HG03442 (cell line): ENCODE measurements around the gene CFAP58.
"Not testable (repeated sequence)": the region's sequence is repeated elsewhere in the genome, so short reads cannot be mapped to it uniquely, and the experiment has no call there.

ENCODE experiments used
- ATAC-seq: cut with Tn5 transposase; IDR thresholded peaks from one replicate; pipeline ENCODE4 v1.9.1; 2021; ENCODE audit warnings: mild to moderate bottlenecking, moderate library complexity; ENCODE audit not compliant: unreplicated experiment

Gene CFAP58

DNA sequence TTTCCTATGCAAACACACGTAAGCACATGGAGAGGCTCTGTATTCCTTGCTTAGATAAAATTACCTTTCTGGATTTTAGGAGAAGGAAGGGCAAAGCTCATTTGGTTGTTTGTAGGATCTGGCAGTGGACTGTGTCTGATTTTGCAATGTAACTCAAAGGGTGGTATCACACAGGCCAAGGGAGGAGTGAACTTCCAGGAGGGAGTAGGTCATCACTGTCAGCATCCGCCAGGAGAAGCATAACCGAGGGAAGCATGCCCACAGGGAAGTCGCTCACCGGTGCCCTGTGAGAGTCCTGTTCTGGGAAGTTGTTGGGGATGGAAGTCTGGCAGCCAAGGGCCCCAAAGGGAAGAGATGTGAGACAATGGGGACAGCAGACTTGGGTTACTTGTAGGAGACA is 74.4 kb downstream of the CFAP58 start:
- no peak for ATAC-seq

- ATAC-seq = no peak
Observed at GRCh38 chr10:104429846-104430245, 76.2 kb downstream of the CFAP58 start.

DNA sequence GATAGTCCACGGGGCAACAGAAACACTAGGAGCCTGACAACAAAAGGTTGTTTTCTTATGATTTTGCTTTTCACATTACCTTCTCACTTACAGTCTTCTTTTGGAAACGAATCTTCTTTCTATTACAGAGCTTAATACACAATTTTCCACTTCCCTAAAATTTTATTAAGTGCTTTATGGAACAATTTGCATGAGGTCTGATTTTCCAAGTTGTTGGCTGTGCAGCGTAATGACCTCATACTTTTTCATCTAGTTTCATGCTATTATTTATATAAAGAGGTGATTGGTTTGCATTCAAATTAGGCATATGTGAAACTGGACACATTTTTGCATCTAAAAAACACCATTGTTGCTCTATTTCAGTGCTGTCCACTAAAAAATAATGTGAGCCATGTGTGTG is 76.7 kb downstream of the CFAP58 start:
- no peak for ATAC-seq

DNA sequence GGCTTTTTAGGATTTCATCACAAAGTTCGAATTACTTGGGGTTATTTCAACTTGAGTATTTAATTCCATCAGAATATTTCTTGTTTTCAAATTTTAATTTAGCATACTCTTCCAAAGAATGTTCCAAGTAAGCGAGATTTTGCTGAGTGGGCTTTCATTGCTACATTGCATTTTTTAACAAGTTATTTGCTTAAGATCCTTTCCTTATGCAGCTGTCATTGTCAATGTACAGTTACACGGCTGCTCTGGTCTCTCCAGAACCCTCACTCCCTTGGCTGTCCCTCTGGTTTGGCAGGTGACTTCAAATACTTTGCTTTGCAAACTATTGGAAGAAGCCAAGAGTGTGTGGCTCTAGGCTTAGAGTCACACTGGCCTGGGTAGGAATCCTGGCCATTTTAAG is 80.0 kb downstream of the CFAP58 start:
- no peak for ATAC-seq

DNA sequence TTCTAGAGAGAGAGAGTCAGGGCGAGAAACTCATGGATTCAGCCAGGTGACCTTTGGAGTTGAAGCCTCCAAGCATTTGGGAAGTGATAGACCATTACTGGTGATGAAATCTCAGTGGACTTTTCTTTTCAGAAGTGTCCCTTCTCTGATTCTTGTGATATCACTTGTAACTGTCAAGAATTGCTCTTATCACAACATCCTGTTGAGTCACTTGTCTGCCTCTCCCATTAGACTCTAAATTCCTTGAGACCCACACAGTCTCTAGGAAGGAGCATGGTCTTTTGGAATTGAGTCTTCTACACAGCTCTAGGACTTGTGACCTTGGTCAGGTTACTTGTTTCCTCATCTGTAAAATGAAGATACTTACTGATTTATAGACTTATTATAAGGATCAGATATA is 81.0 kb downstream of the CFAP58 start:
- ATAC-seq = no peak

- ATAC-seq = no peak
Observed at GRCh38 chr10:104435822-104436221, 82.2 kb downstream of the CFAP58 start.

GRCh38 chr10:104437226-104437625 is 83.6 kb downstream of the CFAP58 start:
- no peak for ATAC-seq

DNA sequence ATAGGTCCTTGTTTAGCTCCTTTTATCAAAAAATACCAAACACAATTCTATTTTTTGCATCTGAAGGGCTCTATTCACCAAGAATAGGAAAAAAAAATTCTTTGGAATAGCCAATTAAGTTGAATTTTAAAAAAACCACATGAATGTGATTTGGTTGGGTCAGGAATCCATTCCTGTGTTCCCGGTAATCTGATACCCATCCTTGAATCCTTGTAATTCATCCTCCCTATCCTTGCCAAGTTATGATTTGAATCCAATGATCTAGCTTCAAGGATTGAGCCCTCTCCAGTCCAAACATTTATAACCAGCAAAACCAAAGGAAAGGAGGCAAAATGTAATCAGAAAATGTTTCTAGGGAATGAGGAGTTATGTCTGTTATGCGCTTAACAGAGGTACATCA is 86.6 kb downstream of the CFAP58 start:
- ATAC-seq = no peak

GRCh38 chr10:104441329-104442000 is 87.8 kb downstream of the CFAP58 start:
- ATAC-seq = peak; percentile 71

DNA sequence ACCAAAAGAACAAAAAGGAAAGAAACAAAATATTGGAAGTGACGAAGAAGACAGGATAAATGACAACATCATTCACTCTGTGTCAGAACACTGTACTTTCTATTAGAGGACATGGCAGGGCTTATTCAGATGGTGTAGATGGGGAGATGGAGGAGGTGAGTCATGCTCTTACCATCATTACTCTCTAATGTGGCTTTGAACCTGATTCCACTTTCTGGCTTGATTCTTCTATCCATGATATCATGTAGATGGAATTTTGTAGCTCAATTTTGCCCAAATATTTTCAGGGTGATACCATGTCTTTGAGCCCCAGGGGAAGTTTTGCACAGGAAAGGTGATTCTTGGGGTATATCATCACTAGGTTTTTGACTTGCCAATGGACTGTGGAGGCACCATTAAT is 91.7 kb downstream of the CFAP58 start:
- ATAC-seq = no peak

- ATAC-seq = no peak
Observed at GRCh38 chr10:104446151-104446550, 92.5 kb downstream of the CFAP58 start.

- no peak for ATAC-seq
Observed at GRCh38 chr10:104447331-104447730, 93.7 kb downstream of the CFAP58 start.

DNA sequence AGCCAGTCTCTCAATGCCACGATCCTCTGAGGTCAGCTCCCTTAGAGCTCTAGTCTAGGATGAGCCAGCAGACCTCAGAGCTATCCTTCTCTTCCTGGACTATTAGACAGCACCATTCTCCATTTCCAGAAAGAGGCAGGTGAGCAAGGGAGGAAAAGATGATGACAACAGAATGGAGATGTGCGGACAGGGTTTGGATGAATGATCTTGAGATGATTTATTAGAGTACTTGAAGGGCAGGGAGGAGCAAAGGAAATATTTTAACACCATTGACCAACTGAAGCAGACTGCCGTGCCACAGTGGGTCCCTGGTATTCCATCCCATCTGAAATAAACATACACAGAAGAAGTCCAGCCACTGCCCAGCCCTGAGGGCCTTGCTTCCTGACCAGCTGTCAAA is 94.3 kb downstream of the CFAP58 start:
- ATAC-seq = no peak

DNA sequence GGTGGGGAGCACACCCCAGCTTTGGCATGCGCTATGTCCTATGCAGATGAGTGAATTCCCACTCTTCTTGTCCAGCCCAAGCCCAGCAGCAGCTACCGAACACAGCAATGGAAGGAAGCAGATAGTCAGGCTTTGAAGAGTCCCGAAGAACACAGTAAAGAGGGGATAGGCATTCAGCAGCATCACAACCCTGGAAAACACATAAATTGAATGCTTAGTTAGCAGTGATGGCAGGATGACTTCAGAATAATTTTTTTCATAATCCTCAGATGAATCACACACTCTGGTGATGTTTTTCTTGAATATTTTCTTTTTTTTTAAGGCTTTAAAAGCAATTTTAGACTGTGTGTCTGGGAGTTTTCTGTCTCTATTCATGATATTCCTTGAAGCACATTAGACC is 95.8 kb downstream of the CFAP58 start:
- ATAC-seq = no peak

DNA sequence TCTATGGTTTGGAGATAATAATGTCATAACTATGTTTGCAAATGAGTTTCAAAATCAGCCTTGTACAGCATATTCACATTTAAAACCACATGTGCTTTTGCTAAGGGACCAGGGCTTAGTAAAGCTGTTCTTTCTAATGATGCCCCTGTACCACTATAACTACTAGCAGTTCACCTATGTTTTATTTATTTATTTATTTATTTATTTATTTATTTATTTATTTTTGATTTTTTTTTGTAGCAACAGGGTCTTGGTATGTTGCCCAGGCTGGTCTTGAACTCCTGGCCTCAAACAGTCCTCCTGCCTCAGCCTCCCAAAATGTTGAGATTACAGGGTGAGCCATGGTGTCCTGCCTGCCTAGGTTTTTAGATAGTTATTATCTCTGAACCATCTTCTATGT is 96.9 kb downstream of the CFAP58 start:
- no peak for ATAC-seq

- ATAC-seq = no peak
Observed at GRCh38 chr10:104450954-104451353, 97.3 kb downstream of the CFAP58 start.

GRCh38 chr10:104452977-104453376 is 99.3 kb downstream of the CFAP58 start:
- ATAC-seq = no peak

GRCh38 chr10:104456802-104457542 is 103.3 kb downstream of the CFAP58 start:
- no peak for ATAC-seq

DNA sequence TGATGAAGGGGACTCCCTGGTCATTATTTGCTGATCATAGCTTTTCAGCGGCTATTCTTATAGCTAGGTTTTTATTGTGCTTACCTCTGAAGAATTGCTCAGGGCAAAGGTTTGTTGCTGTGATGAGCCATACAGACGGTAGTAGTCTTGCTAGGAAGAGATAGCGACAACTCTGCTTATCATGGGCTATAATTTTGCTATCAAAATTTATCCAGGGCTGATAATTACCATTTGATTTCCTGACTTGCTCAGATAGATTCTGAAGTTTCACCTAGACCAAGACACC is 103.9 kb downstream of the CFAP58 start:
- no peak for ATAC-seq

DNA sequence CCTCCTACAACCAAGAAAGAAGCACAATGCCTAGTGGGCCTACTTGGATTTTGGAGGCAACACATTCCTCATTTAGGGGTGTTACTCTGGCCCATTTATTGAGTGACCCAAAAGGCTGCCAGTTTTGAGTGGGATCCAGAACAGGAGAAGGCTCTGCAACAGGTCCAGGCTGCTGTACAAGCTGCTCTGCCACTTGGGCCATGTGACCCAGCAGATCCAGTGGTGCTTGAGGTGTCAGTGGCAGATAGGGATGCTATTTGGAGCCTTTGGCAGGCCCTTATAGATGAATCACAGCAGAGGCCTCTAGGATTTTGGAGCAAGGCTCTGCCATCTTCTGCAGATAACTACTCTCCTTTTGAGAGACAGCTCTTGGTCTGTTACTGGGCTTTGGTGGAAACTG is 111.9 kb downstream of the CFAP58 start:
- ATAC-seq = not testable (repeated sequence)

DNA sequence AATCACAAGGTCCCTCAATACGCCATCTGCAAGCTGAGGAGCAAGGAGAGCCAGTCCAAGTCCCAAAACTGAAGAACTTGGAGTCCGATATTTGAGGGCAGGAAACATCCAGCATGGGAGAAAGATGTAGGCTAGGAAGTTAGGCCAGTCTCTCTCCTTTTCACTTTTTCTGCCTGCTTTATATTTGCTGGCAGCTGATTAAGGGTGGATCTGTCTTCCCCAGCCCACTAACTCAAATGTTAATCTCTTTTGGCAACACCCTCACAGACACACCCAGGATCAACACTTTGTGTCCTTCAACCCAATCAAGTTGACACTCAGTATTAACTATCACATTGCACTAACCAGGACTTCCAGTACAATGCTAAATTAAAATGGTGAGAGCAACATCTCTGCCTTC is 115.2 kb downstream of the CFAP58 start:
- not testable (repeated sequence) for ATAC-seq

- no peak for ATAC-seq
Observed at GRCh38 chr10:104472505-104472904, 118.9 kb downstream of the CFAP58 start.
